Erythroblast (primary cell): Measurements from ENCODE around the gene SYS1.

ENCODE experiments used
- GATA1 ChIP-seq: IDR thresholded peaks from 2 replicates; pipeline ENCODE4 v1.6.1; 2011; ENCODE audit warnings: low read depth, mild to moderate bottlenecking, control low read depth, low read length, moderate library complexity
- POLR2A ChIP-seq: IDR thresholded peaks from 2 replicates; pipeline ENCODE4 v1.6.1; 2011; ENCODE audit warnings: mild to moderate bottlenecking, low read length

DNA sequence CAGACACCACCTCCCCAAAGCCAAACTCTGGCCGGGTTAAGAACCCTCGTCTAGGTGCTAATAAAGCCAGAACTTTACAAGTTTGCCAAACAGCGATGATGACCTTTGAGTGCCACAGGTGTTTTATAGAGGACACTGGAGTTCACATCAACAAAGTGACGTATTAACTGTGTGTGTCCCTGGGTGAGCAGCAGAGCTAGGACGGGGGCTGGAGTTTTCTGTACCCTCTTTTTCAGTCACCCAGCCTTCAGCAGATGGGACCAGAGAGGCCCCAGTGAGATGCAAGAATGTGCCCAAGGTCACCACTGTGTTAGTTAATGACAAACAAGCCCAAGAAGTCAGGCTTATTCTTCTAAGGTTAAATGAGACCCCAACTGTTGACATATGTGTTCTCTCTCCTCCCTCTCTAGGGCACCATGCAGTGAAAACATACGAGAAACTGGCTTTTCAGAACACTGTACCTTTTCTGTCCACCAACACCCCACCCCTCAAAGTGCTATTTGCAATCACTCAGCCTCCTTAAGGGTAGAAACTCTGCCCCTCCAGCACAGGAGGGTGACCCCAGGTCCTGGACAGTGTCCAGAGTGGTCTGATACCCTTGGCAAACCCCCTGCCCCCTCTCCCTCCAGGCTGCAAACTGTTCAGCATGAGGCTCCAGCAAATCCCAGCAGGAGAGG lies 20.0 kb upstream of the SYS1 start:
- TF ChIP-seq POLR2A (no peak), GATA1 (no peak)
